HG03575 (cell line): Measurements from ENCODE around the gene PRR20B.
"Not testable (repeated sequence)": the region's sequence is repeated elsewhere in the genome, so short reads cannot be mapped to it uniquely, and the experiment has no call there.

ENCODE experiments used
- ATAC-seq: cut with Tn5 transposase; IDR thresholded peaks from one replicate; pipeline ENCODE4 v1.9.1; 2021; ENCODE audit not compliant: unreplicated experiment, insufficient number of reproducible peaks, low FRiP score; ENCODE audit errors: extremely low read depth

The PRR20B gene

GRCh38 chr13:57147188-57147587 lies at the start of gene PRR20B:
Gene PRR20B (plus strand): TSS chr13:57147488. CDS start chr13:57147875, 387 bp downstream.
- not testable (repeated sequence) for ATAC-seq

GRCh38 chr13:57114945-57115344 lies 32.3 kb upstream of the PRR20B start:
- no peak for ATAC-seq

GRCh38 chr13:57123681-57124080 lies 23.6 kb upstream of the PRR20B start:
- no peak for ATAC-seq

DNA sequence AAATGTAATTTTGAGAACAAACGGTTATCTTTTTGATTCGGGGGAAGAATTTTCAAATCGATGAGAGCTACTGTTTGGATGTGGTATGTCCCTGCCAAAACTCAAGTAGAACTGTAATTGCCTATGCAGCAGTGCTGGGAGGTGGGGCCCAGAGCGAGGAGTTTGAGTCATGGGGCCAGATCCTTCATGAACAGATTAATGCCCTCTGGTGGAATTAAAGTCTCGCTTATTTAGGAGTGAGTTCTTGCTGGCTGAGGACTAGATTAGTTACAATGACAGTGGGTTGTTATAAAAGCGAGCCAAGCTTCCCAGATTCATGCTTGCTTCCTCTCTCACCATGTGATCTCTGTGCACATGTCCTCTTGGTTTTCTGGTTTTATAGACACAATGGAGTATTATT lies 18.4 kb upstream of the PRR20B start:
- no peak for ATAC-seq

DNA sequence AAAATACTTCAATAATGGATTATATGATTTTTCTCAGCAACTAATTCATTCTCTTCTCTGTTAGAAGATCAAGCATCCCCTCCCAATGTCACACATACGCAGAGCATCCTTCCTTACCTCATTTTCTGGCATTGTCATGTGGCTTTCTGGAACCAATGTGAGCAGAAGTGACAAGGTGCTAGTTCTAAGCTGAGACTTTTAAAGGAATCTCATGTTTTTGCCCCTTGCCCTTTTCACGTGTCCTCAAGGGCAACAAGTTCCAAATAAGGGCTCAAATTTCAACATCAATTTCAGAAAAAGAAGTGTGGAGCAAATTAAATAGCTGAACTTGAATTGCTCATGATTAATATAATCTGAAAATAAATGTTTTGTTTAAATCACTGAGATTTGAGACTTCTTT lies 11.2 kb upstream of the PRR20B start:
- no peak for ATAC-seq

DNA sequence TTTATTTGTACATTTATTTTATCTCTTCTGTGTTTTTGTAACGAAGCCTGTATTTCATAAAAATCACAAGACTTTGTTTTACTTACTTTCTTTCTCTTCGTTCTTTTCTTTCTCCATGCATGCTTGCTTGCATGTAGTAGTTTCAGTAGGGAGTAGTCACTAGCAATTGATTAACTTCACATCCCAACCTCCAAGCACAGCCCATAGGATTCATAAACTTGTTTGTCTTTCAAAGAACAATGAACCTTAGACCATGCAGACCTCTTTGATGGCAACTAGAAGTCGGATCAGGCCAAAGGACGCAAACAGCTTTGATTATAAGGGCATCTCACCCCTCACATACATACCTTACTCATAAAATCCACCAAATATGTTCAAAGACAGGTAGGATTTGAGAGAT lies 9.7 kb upstream of the PRR20B start:
- ATAC-seq = no peak

DNA sequence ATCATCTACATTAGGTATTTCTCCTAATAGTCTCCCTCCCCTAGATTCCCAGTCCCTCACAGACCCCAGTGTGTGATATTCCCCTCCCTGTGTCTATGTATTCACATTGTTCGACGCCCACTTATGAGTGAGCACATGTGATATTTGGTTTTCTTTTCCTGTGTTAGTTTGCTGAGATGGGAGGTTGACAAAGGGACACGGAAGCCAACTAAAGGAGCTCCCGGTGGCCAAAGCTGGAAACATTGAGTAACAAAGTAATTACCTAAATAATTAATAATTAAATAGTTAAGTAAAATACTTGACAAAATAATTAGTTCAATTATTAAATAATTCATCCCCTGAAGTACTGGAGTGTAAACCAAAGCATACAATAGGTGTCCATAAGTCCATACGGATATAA lies 8.3 kb upstream of the PRR20B start:
- ATAC-seq = no peak

GRCh38 chr13:57139781-57140180 lies 7.5 kb upstream of the PRR20B start:
- ATAC-seq = not testable (repeated sequence)

DNA sequence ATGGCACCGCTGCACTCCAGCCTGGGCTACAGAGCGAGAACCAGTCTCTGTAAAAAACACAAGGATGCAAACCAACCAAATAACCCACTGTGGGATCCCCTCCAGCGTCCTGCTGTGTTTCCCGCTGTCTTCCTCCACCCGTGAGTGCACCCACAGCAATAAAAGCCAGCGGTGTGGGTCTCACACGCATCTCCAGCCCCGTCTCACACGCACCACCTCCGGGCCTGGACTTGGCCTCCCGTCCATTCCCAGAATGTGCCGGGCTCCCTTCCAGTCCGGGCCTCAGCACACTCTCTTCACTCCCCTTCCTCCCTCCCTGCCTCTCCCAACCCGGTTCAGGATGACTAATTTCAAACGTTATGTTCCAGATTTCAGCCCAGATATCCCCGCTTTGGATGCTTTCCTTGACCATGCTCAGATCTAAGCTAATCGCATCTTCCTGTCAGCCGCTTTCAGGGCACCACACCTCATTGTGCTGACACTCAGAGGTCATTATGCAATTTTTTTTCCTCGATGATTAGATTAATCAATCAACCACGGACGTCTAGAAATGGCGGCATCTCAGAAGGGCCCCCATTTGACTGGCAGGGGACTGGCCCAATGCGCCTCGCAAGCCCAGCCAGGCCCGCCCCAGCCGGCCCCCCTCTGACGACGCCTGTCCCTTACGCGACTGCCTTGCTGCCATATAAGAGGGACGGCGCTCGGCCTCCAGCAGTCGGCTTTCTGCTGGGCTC lies 6.9 kb upstream of the PRR20B start, which contains the start of gene PRR20A:
Gene PRR20A, plus strand, starts transcription at position 684 of the 734 bp plus-strand sequence. CDS start 387 bp downstream, outside the sequence.
- ATAC-seq = not testable (repeated sequence)

- not testable (repeated sequence) for ATAC-seq
Observed at GRCh38 chr13:57148106-57148505, 818 bp downstream of the PRR20B start.

GRCh38 chr13:57153761-57154160 lies 6.5 kb downstream of the PRR20B start, which contains the start of gene PRR20C:
Gene PRR20C (plus strand): TSS chr13:57154061. CDS start chr13:57154448, 387 bp downstream.
- ATAC-seq = not testable (repeated sequence)

GRCh38 chr13:57160332-57160731 lies 13.0 kb downstream of the PRR20B start, which contains the start of gene PRR20D:
Gene PRR20D (plus strand): TSS chr13:57160632. CDS start chr13:57161019, 387 bp downstream.
- not testable (repeated sequence) for ATAC-seq

DNA sequence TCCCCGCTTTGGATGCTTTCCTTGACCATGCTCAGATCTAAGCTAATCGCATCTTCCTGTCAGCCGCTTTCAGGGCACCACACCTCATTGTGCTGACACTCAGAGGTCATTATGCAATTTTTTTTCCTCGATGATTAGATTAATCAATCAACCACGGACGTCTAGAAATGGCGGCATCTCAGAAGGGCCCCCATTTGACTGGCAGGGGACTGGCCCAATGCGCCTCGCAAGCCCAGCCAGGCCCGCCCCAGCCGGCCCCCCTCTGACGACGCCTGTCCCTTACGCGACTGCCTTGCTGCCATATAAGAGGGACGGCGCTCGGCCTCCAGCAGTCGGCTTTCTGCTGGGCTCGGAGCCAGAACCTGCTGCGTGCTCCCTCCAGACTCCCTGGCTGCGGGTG lies 19.6 kb downstream of the PRR20B start, which contains the start of gene PRR20E:
Gene PRR20E, plus strand, starts transcription at position 301 of the 400 bp plus-strand sequence. CDS start 387 bp downstream, outside the sequence.
- ATAC-seq = not testable (repeated sequence)

GRCh38 chr13:57191667-57192066 lies 44.4 kb downstream of the PRR20B start:
- ATAC-seq = no peak
